Nephron (organoid): ENCODE results near the gene AGAP1.

Experiments
- H3K27ac Mint-ChIP-seq, 3 experiments: 2 replicates each; pipeline ENCODE4 v1.8.0; 2020; ENCODE audit warnings: mixed read lengths in 3 of 3, mild to moderate bottlenecking in 2 of 3, moderate library complexity in 1 of 3
- H3K27me3 Mint-ChIP-seq: 2 replicates; pipeline ENCODE4 v1.8.0; 2021; ENCODE audit warnings: low read depth, mild to moderate bottlenecking, moderate library complexity, mixed read lengths
- H3K36me3 Mint-ChIP-seq: 2 replicates; pipeline ENCODE4 v1.8.0; 2020; ENCODE audit warnings: low read depth, mixed read lengths
- H3K4me1 Mint-ChIP-seq: 2 replicates; pipeline ENCODE4 v1.8.0; 2020; ENCODE audit warnings: mixed read lengths
- H3K4me3 Mint-ChIP-seq, 3 experiments: 2 replicates each; pipeline ENCODE4 v1.8.0; 2020; ENCODE audit warnings: mild to moderate bottlenecking in 3 of 3, mixed read lengths in 3 of 3, moderate library complexity in 2 of 3
- H3K9me3 Mint-ChIP-seq: 2 replicates; pipeline ENCODE4 v1.8.0; 2020; ENCODE audit warnings: mixed read lengths
- CTCF ChIP-seq, 3 experiments: fragments of 200-600 bp; sonication (generic); IDR thresholded peaks; one replicate each; pipeline ENCODE4 v1.5.0; 2021; ENCODE audit warnings: antibody characterized with exemption in 3 of 3; ENCODE audit not compliant: unreplicated experiment in 3 of 3

AGAP1 gene

GRCh38 chr2:235918876-235919275 is 425.0 kb downstream of the AGAP1 start:
- Mint-ChIP-seq H3K36me3 (peaks cover 64% of the 10 kb centered on the region), H3K4me3 (no peak overlapping the region), H3K27ac (no peak overlapping the region), H3K4me1 (no peaks in the 10 kb centered on the region), H3K27me3 (peaks cover 4% of the 10 kb centered on the region), H3K9me3 (peaks cover 21% of the 10 kb centered on the region)
- no peak for TF ChIP-seq CTCF (IDR thresholded peaks at IDR 0.05; ENCODE audit: unreplicated experiment in 3 of 3)

GRCh38 chr2:235920216-235920865 is 426.5 kb downstream of the AGAP1 start:
- H3K27ac Mint-ChIP-seq = no peak overlapping the region
- no peak for TF ChIP-seq CTCF (IDR thresholded peaks at IDR 0.05; ENCODE audit: unreplicated experiment in 3 of 3)
- H3K27me3 Mint-ChIP-seq = no peaks in the 10 kb centered on the region
- H3K9me3 Mint-ChIP-seq = peaks cover 12% of the 10 kb centered on the region
- H3K36me3 Mint-ChIP-seq = peaks cover 49% of the 10 kb centered on the region
- H3K4me3 Mint-ChIP-seq = no peak overlapping the region
- no peaks in the 10 kb centered on the region for H3K4me1 Mint-ChIP-seq

GRCh38 chr2:235921508-235922191 is 427.8 kb downstream of the AGAP1 start:
- Mint-ChIP-seq H3K4me3 (no peak overlapping the region), H3K36me3 (peaks cover 36% of the 10 kb centered on the region), H3K4me1 (no peaks in the 10 kb centered on the region), H3K9me3 (peaks cover 8% of the 10 kb centered on the region), H3K27ac (no peak overlapping the region), H3K27me3 (no peaks in the 10 kb centered on the region)
- TF ChIP-seq CTCF (IDR thresholded peaks at IDR 0.05; ENCODE audit: unreplicated experiment in 3 of 3) = no peak

- no peak overlapping the region for H3K4me3 Mint-ChIP-seq
- H3K4me1 Mint-ChIP-seq = no peaks in the 10 kb centered on the region
- peaks cover 26% of the 10 kb centered on the region for H3K36me3 Mint-ChIP-seq
- H3K27me3 Mint-ChIP-seq = no peaks in the 10 kb centered on the region
- TF ChIP-seq CTCF (IDR thresholded peaks at IDR 0.05; ENCODE audit: unreplicated experiment in 3 of 3) = no peak
- H3K27ac Mint-ChIP-seq = no peak overlapping the region
- H3K9me3 Mint-ChIP-seq = peaks cover 2% of the 10 kb centered on the region
Measured at GRCh38 chr2:235922839-235923238, 429.0 kb downstream of the AGAP1 start.

GRCh38 chr2:235923859-235924674 is 430.2 kb downstream of the AGAP1 start:
- Mint-ChIP-seq H3K27me3 (no peaks in the 10 kb centered on the region), H3K4me1 (no peaks in the 10 kb centered on the region)
- no peak for TF ChIP-seq CTCF (IDR thresholded peaks at IDR 0.05; ENCODE audit: unreplicated experiment in 3 of 3)

More at GRCh38 chr2:235923859-235924674, 430.2 kb downstream of the AGAP1 start:
- Mint-ChIP-seq H3K36me3 (peaks cover 19% of the 10 kb centered on the region), H3K9me3 (peaks cover 2% of the 10 kb centered on the region), H3K4me3 (no peak overlapping the region), H3K27ac (no peak overlapping the region)
